ENCODE measurements around the gene AVEN. TPM values are rescaled to one million over a fixed set of nuclear protein-coding genes. Genes with fewer than 3 reads are reported as not detected.

The AVEN gene
- polyA plus RNA-seq, 6 donors from 2014 or later: 4.4 to 10.0 (median 6.8) TPM

- Mint-ChIP-seq H3K4me1 (peaks cover 0 to 5% (median 4%) of the 10 kb centered on the region in 3 donors), H3K4me3 (no peak overlapping the region), H3K36me3 (no peaks in the 10 kb centered on the region), H3K27ac (no peak overlapping the region), H3K27me3 (no peaks in the 10 kb centered on the region), H3K9me3 (no peaks in the 10 kb centered on the region)
- ATAC-seq (ENCODE audit: low read depth in 2 of 2) (no peak), DNase-seq (no peak)
Observed at GRCh38 chr15:33960549-33960935, 78.5 kb downstream of the AVEN start.

GRCh38 chr15:33959844-33960548 is 79.0 kb downstream of the AVEN start:
- Mint-ChIP-seq H3K4me1 (peaks cover 0 to 5% (median 4%) of the 10 kb centered on the region in 3 donors), H3K27me3 (no peaks in the 10 kb centered on the region), H3K9me3 (no peaks in the 10 kb centered on the region), H3K27ac (no peak overlapping the region), H3K4me3 (no peak overlapping the region), H3K36me3 (no peaks in the 10 kb centered on the region)
- ATAC-seq (ENCODE audit: low read depth in 2 of 2) (no peak), DNase-seq (no peak)

GRCh38 chr15:33956397-33956796 is 82.6 kb downstream of the AVEN start:
- peak overlapping the region in 1 of 6 donors; percentile 2 for H3K27ac Mint-ChIP-seq
- H3K36me3 Mint-ChIP-seq: no peaks in the 10 kb centered on the region
- H3K4me3 Mint-ChIP-seq: no peak overlapping the region
- peaks cover 0 to 5% (median 4%) of the 10 kb centered on the region in 3 donors for H3K4me1 Mint-ChIP-seq
- ATAC-seq (ENCODE audit: low read depth in 2 of 2) (no peak), DNase-seq (no peak)
- H3K9me3 Mint-ChIP-seq: peaks cover 0 to 7% (median 4%) of the 10 kb centered on the region in 7 donors
- no peaks in the 10 kb centered on the region for H3K27me3 Mint-ChIP-seq

GRCh38 chr15:33955945-33956344 is 83.1 kb downstream of the AVEN start:
- peaks cover 0 to 5% (median 4%) of the 10 kb centered on the region in 3 donors for H3K4me1 Mint-ChIP-seq
- DNase-seq (no peak), ATAC-seq (ENCODE audit: low read depth in 2 of 2) (no peak)
- H3K27me3 Mint-ChIP-seq: no peaks in the 10 kb centered on the region
- H3K36me3 Mint-ChIP-seq: no peaks in the 10 kb centered on the region
- no peak overlapping the region for H3K4me3 Mint-ChIP-seq
- peaks cover 0 to 7% (median 4%) of the 10 kb centered on the region in 7 donors for H3K9me3 Mint-ChIP-seq
- H3K27ac Mint-ChIP-seq: peak overlapping the region in 1 of 6 donors; percentile 2

- Mint-ChIP-seq H3K4me3 (no peak overlapping the region), H3K27me3 (no peaks in the 10 kb centered on the region), H3K27ac (peak overlapping the region in 1 of 6 donors; percentile 64), H3K36me3 (no peaks in the 10 kb centered on the region), H3K9me3 (peaks cover 0 to 4% (median 0%) of the 10 kb centered on the region in 7 donors), H3K4me1 (peaks cover 0 to 8% (median 2%) of the 10 kb centered on the region in 3 donors)
- DNase-seq (no peak), ATAC-seq (ENCODE audit: low read depth in 2 of 2) (no peak)
Observed at GRCh38 chr15:33946152-33946551, 92.9 kb downstream of the AVEN start.

GRCh38 chr15:33941279-33942063 is 97.5 kb downstream of the AVEN start:
- H3K4me3 Mint-ChIP-seq: no peak overlapping the region
- H3K27ac Mint-ChIP-seq: no peak overlapping the region
- DNase-seq: no peak
- H3K36me3 Mint-ChIP-seq: no peaks in the 10 kb centered on the region
- H3K4me1 Mint-ChIP-seq: peaks cover under 1 to 5% (median 4%) of the 10 kb centered on the region in 3 donors
- ATAC-seq (ENCODE audit: low read depth in 2 of 2): no peak
- no peaks in the 10 kb centered on the region for H3K27me3 Mint-ChIP-seq
- peaks cover 0 to 4% (median 0%) of the 10 kb centered on the region in 7 donors for H3K9me3 Mint-ChIP-seq

- Mint-ChIP-seq H3K27me3 (no peaks in the 10 kb centered on the region), H3K9me3 (peaks cover 0 to 2% (median 0%) of the 10 kb centered on the region in 7 donors), H3K36me3 (no peaks in the 10 kb centered on the region), H3K4me1 (peaks cover 0 to 5% (median 0%) of the 10 kb centered on the region in 3 donors), H3K27ac (peak overlapping the region in 1 of 6 donors; percentile 12), H3K4me3 (no peak overlapping the region)
- DNase-seq: no peak
- no peak for ATAC-seq (ENCODE audit: low read depth in 2 of 2)
Observed at GRCh38 chr15:33934921-33935320, 104.1 kb downstream of the AVEN start.

GRCh38 chr15:33934396-33934795 is 104.6 kb downstream of the AVEN start:
- H3K4me3 Mint-ChIP-seq: no peak overlapping the region
- no peak for ATAC-seq (ENCODE audit: low read depth in 2 of 2)
- H3K27me3 Mint-ChIP-seq: no peaks in the 10 kb centered on the region
- peaks cover 0 to 2% (median 0%) of the 10 kb centered on the region in 7 donors for H3K9me3 Mint-ChIP-seq
- peaks cover 0 to 5% (median 0%) of the 10 kb centered on the region in 3 donors for H3K4me1 Mint-ChIP-seq
- no peak for DNase-seq
- H3K27ac Mint-ChIP-seq: no peak overlapping the region
- no peaks in the 10 kb centered on the region for H3K36me3 Mint-ChIP-seq

- Mint-ChIP-seq H3K4me3 (no peak overlapping the region), H3K36me3 (no peaks in the 10 kb centered on the region), H3K27ac (no peak overlapping the region), H3K4me1 (no peaks in the 10 kb centered on the region), H3K9me3 (peaks cover 0 to 2% (median 0%) of the 10 kb centered on the region in 7 donors), H3K27me3 (no peaks in the 10 kb centered on the region)
- no peak for DNase-seq
- ATAC-seq (ENCODE audit: low read depth in 2 of 2): no peak
Observed at GRCh38 chr15:33932734-33933133, 106.3 kb downstream of the AVEN start.

GRCh38 chr15:33926260-33926659 is 112.7 kb downstream of the AVEN start:
- no peak for DNase-seq
- no peak overlapping the region for H3K4me3 Mint-ChIP-seq
- no peak for ATAC-seq (ENCODE audit: low read depth in 2 of 2)
- peaks cover 0 to 2% (median 0%) of the 10 kb centered on the region in 3 donors for H3K4me1 Mint-ChIP-seq
- peaks cover 0 to 2% (median 0%) of the 10 kb centered on the region in 7 donors for H3K9me3 Mint-ChIP-seq
- H3K27me3 Mint-ChIP-seq: no peaks in the 10 kb centered on the region
- no peak overlapping the region for H3K27ac Mint-ChIP-seq
- peaks cover 0 to 4% of the 10 kb centered on the region in 2 donors for H3K36me3 Mint-ChIP-seq

GRCh38 chr15:33923446-33923845 is 115.6 kb downstream of the AVEN start:
- H3K27ac Mint-ChIP-seq: no peak overlapping the region
- ATAC-seq (ENCODE audit: low read depth in 2 of 2) (no peak), DNase-seq (no peak)
- H3K36me3 Mint-ChIP-seq: peaks cover 0 to 4% of the 10 kb centered on the region in 2 donors
- no peaks in the 10 kb centered on the region for H3K27me3 Mint-ChIP-seq
- no peaks in the 10 kb centered on the region for H3K9me3 Mint-ChIP-seq
- H3K4me1 Mint-ChIP-seq: peaks cover 0 to 6% (median 4%) of the 10 kb centered on the region in 3 donors
- H3K4me3 Mint-ChIP-seq: no peak overlapping the region

- H3K36me3 Mint-ChIP-seq: no peaks in the 10 kb centered on the region
- no peak overlapping the region for H3K4me3 Mint-ChIP-seq
- H3K27me3 Mint-ChIP-seq: no peaks in the 10 kb centered on the region
- DNase-seq (no peak), ATAC-seq (ENCODE audit: low read depth in 2 of 2) (no peak)
- H3K4me1 Mint-ChIP-seq: peaks cover 8 to 17% (median 16%) of the 10 kb centered on the region in 3 donors
- H3K27ac Mint-ChIP-seq: peak overlapping the region in 2 of 6 donors; percentile 66 to 77
- peaks cover 0 to 2% (median 0%) of the 10 kb centered on the region in 7 donors for H3K9me3 Mint-ChIP-seq
Observed at GRCh38 chr15:33915571-33916407, 123.2 kb downstream of the AVEN start.

GRCh38 chr15:33913459-33913858 is 125.5 kb downstream of the AVEN start:
- DNase-seq: no peak
- H3K9me3 Mint-ChIP-seq: peaks cover 0 to 4% (median 0%) of the 10 kb centered on the region in 7 donors
- no peak for ATAC-seq (ENCODE audit: low read depth in 2 of 2)
- no peaks in the 10 kb centered on the region for H3K36me3 Mint-ChIP-seq
- H3K4me3 Mint-ChIP-seq: no peak overlapping the region
- H3K27ac Mint-ChIP-seq: peak overlapping the region in 1 of 6 donors; percentile 34
- H3K27me3 Mint-ChIP-seq: no peaks in the 10 kb centered on the region
- H3K4me1 Mint-ChIP-seq: peaks cover 8 to 23% (median 20%) of the 10 kb centered on the region in 3 donors
